Ovary (tissue), 9 donors: Measurements from ENCODE around the gene SLC12A8. TPM values are rescaled to one million over a fixed set of nuclear protein-coding genes. Genes with fewer than 3 reads are reported as not detected.

ENCODE experiments used
- DNase-seq, 5 donors: peaks; one replicate each; pipeline ENCODE4 v3.0.0-alpha.2; 2019 to 2020
- H3K27ac ChIP-seq, 2 donors: fragments of 200-600 bp; one replicate each; pipeline versions ENCODE4 v1.5.1 to v1.8.0; 2019 to 2022
- H3K27me3 ChIP-seq: fragments of 200-600 bp; one replicate; pipeline ENCODE4 v1.8.0; 2022
- H3K36me3 ChIP-seq: fragments of 200-600 bp; sonication (generic); one replicate; pipeline ENCODE4 v1.5.1; 2019
- H3K4me1 ChIP-seq: one replicate; pipeline ENCODE4 v1.8.1; 2013; ENCODE audit warnings: mild to moderate bottlenecking, moderate library complexity; ENCODE audit not compliant: insufficient read depth
- H3K4me3 ChIP-seq: fragments of 200-600 bp; sonication (generic); one replicate; pipeline ENCODE4 v1.5.1; 2017
- H3K9me3 ChIP-seq, 2 donors: fragments of 200-600 bp in 1 of 2; sonication (generic) in 1 of 2; one replicate each; pipeline versions ENCODE4 v1.5.1 to v1.8.1; 2013 to 2019; ENCODE audit warnings: mild to moderate bottlenecking in 1 of 2, moderate library complexity in 1 of 2
- EP300 ChIP-seq: sonication (generic); formaldehyde crosslinking; IDR thresholded peaks from one replicate; pipeline ENCODE4 v1.6.1; 2017; ENCODE audit warnings: antibody characterized with exemption
- POLR2A ChIP-seq: fragments of 450-650 bp; IDR thresholded peaks from one replicate; pipeline ENCODE4 v1.6.1; 2017; ENCODE audit warnings: antibody characterized with exemption, mild to moderate bottlenecking, moderate library complexity
- WGBS, 3 donors: extraction: QIAGEN DNeasy Blood & Tissue Kit in 1 of 3; methylation state at CpG; one replicate each; pipeline versions ENCODE4 v1.1.5 to v1.1.7; 2013 to 2017; 5-methylcytosine and 5-hydroxymethylcytosine counted together
- intact Hi-C, 4 donors: fragments of 100-400 bp; cut with DNase I; formaldehyde crosslinking; loops; one replicate each; pipeline versions ENCODE4 v1.11.0 to v1.15.1; 2022 to 2023
- polyA plus RNA-seq, 2 donors: library from polyadenylated mRNA; stranded (reverse); fragments of 200-250 nt in 1 of 2; fragments of 350-450 nt in 1 of 2; fragmentation: Illumina TruSeq in 1 of 2; extraction: RNeasy Lipid Tissue Mini Kit (QIAGEN cat#74804) in 1 of 2; gene quantifications; one replicate each; pipeline ENCODE4 v1.2.3, GENCODE V29; 2013 to 2014
- total RNA-seq, 7 donors: library from RNA; depleted of rRNA in 2 of 7; stranded (reverse); fragments of >200 nt in 2 of 7; fragmentation: NEBNext Ultra II Directional in 3 of 7; extraction: Animal tissue kit (Norgen Biotek cat#: 25700) in 3 of 7; gene quantifications; one replicate each; pipeline versions ENCODE4 v1.1.0 to v1.2.4, GENCODE V29; 2016 to 2023
- TF ChIP-seq, protein P1 (sequence below), 3 donors: fragments of 450-650 bp in 2 of 3; fragments of 200-600 bp in 1 of 3; IDR thresholded peaks; one replicate each; pipeline versions ENCODE4 v1.5.1 to v1.8.0; 2016 to 2022; ENCODE audit warnings: antibody characterized with exemption in 3 of 3, mild to moderate bottlenecking in 1 of 3
- donor health status: DM: no; HTN: no; CAD: no; lungs with moderate emphysema.
- donor health status: DM: no; HTN: no; CAD: no.
- donor health status: Bipolar disorder and iron deficiency.
- donor health status: DM: yes; HTN: yes; CAD: no.
- donor health status: DM: no; HTN: no; CAD: no.
- donor health status: DM: yes; HTN: yes; CAD: no.

The SLC12A8 gene
- total and polyA plus RNA-seq, 9 donors: 0.28 to 11.5 (median 1.5) TPM

DNA sequence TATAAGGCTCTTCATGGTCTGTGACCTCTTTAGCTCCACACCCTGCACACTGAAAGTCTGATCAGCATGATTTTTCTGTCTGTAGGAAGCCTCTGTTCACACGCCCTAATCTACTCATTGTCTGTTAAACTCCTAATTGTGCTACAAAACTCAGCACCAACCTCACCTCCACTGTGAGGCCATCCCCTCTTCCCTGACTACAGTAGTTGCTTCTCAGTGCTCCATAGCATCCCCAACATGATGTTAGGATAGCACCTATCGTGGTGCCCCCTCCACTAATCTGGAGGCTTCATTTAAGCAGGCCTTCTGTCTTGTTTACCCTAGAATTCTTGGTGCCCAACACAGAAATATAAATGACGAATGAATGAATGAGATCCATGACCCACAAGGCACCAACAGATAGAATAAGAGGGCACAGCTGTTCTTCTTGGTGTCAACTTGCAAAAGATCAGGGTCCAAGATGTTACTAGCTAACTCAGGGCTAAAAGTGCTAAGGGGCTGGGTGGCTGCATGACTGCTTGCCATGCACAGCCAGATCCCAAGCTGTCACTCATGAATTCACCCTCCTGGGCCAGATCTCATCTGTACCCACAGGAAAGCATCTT lies 101.6 kb downstream of the SLC12A8 start:
- Histone ChIP-seq H3K9me3 (no peaks in the 10 kb centered on the region), H3K27me3 (no peaks in the 10 kb centered on the region), H3K4me3 (no peak overlapping the region), H3K36me3 (no peaks in the 10 kb centered on the region), H3K4me1 (peaks cover 5% of the 10 kb centered on the region), H3K27ac (no peak overlapping the region)
- TF ChIP-seq, protein P1, sequence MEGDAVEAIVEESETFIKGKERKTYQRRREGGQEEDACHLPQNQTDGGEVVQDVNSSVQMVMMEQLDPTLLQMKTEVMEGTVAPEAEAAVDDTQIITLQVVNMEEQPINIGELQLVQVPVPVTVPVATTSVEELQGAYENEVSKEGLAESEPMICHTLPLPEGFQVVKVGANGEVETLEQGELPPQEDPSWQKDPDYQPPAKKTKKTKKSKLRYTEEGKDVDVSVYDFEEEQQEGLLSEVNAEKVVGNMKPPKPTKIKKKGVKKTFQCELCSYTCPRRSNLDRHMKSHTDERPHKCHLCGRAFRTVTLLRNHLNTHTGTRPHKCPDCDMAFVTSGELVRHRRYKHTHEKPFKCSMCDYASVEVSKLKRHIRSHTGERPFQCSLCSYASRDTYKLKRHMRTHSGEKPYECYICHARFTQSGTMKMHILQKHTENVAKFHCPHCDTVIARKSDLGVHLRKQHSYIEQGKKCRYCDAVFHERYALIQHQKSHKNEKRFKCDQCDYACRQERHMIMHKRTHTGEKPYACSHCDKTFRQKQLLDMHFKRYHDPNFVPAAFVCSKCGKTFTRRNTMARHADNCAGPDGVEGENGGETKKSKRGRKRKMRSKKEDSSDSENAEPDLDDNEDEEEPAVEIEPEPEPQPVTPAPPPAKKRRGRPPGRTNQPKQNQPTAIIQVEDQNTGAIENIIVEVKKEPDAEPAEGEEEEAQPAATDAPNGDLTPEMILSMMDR (IDR thresholded peaks at IDR 0.05): no peak
- TF ChIP-seq POLR2A (no peak), EP300 (no peak)
- intact Hi-C loops: loop anchor here in 1 of 4 donors (10.0 kb wide), 1 partner anchor 46 kb away; no protein-coding TSS in a partner anchor
- DNase-seq: no peak
- WGBS, 3 donors: 85 to 87% (median 85%) methylated on average over 3 of the region's 3 CpGs

DNA sequence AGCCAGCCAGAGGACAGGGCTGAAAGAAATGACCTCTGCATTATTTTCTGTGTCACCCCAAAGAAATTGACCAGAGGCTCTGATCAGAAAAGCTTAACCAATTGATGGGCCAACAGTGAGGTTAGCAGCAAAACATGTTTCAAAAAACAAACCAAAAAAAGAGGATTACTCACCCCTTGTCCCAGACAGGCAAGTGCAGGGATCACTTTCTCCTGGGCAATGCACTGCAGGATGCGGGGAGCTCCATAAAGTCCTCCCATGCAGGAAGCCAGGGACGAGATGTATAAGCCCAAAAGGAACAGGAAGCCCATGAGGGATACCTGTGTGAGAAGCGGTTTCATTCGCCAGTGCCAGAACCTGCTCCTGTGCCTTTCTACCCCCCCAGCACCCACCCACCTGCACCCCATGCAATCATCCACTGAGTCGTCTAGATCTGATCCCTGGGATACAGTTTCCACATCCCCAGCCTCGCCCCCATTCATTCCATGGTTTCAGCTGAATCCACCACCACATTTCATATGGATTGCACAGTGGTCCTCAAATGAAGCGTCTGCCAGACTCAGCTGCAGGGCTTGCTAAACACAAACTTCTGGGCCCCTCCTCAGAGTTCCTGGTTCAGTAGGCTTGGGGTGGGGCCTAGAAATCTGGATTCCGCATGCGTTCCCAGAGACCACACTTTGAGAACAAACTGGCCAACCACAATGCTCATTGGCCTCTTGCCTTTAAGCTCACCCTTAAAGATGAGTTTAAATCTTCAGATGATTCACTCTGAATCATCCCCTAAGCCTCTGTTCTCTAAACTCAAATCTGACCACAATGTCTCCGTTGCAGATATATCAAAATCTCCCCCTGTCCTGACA lies 102.3 kb downstream of the SLC12A8 start:
- H3K9me3 ChIP-seq: no peaks in the 10 kb centered on the region
- DNase-seq: no peak
- no peak for TF ChIP-seq POLR2A
- no peak for TF ChIP-seq EP300
- TF ChIP-seq, protein P1 (IDR thresholded peaks at IDR 0.05): no peak
- H3K27ac ChIP-seq: no peak overlapping the region
- WGBS, 3 donors: 74 to 90% (median 76%) methylated on average over 10 of the region's 10 CpGs
- intact Hi-C loops: loop anchor here in 1 of 4 donors (10.0 kb wide), 1 partner anchor 45 kb away; no protein-coding TSS in a partner anchor
- H3K27me3 ChIP-seq: no peaks in the 10 kb centered on the region
- H3K4me3 ChIP-seq: no peak overlapping the region
- no peaks in the 10 kb centered on the region for H3K4me1 ChIP-seq
- H3K36me3 ChIP-seq: no peaks in the 10 kb centered on the region

DNA sequence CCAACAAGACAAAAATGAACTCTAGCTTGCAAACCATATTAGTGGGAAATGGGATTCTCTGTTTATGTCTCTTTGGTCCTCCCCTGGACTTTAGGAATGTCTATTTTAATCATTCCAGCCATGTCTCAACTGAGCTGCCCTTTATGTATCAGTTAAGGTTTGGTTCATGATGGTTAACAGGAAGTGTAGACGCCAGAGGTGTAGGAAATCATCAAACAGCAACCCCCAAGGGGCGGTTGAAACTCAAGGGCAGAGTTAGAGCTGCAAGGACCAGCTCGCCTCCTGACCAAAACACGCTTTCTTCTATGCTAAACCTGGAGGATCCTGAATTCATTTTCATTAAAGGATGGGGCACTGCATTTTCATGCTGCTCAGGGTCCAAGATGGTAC lies 103.0 kb downstream of the SLC12A8 start:
- H3K27ac ChIP-seq: no peak overlapping the region
- no peaks in the 10 kb centered on the region for H3K9me3 ChIP-seq
- H3K4me1 ChIP-seq: no peaks in the 10 kb centered on the region
- no peak for DNase-seq
- TF ChIP-seq, protein P1 (IDR thresholded peaks at IDR 0.05): no peak
- TF ChIP-seq POLR2A (no peak), EP300 (no peak)
- no peaks in the 10 kb centered on the region for H3K27me3 ChIP-seq
- H3K36me3 ChIP-seq: no peaks in the 10 kb centered on the region
- intact Hi-C loops: no loop called here
- 92 to 98% (median 96%) methylated on average over 4 of the region's 4 CpGs for WGBS, 3 donors
- H3K4me3 ChIP-seq: no peak overlapping the region

DNA sequence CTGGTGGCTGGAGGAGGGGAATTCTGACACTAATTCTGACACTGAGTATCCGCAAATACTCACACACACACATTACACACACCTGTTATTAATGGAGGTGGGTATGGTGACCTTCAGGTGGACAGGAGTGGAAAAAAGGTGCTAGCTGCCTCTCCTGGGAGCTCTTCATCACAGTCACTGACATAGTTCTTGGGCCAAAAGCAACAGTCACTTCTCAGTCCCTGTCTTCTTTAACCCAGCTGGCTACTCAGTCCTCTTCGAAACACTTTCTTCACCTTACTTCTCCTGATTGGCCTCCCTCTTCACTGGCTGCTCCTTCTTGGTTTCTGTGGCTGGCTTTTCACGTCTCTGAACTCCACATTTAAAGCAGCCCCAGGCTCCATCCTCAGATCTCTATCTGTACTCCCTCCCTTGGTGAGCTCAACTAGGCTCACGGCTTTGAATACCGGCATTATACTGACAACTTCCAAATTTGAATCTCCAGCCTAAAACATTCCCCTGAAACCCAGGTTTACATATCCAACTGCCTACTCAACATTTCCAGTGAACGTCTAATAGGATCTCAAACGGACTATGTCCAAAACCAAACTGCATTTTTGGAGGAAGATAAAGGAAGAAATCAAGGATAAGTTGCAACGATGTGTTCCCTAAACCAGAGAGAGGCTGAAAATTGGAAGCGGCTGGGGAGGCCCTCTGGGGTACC lies 103.6 kb downstream of the SLC12A8 start:
- no peak overlapping the region for H3K4me3 ChIP-seq
- H3K9me3 ChIP-seq: no peaks in the 10 kb centered on the region
- H3K27ac ChIP-seq: no peak overlapping the region
- no peaks in the 10 kb centered on the region for H3K27me3 ChIP-seq
- no peaks in the 10 kb centered on the region for H3K36me3 ChIP-seq
- TF ChIP-seq POLR2A (no peak), EP300 (no peak)
- TF ChIP-seq, protein P1 (IDR thresholded peaks at IDR 0.05): no peak
- no peak for DNase-seq
- intact Hi-C loops: no loop called here
- H3K4me1 ChIP-seq: no peaks in the 10 kb centered on the region
- 77 to 85% (median 78%) methylated on average over 9 of the region's 9 CpGs for WGBS, 3 donors
